ENCODE results near the gene CILP.

Gene CILP

GRCh38 chr15:65223996-65224395 is 12.7 kb upstream of the CILP start:
- no peak for DNase-seq

DNA sequence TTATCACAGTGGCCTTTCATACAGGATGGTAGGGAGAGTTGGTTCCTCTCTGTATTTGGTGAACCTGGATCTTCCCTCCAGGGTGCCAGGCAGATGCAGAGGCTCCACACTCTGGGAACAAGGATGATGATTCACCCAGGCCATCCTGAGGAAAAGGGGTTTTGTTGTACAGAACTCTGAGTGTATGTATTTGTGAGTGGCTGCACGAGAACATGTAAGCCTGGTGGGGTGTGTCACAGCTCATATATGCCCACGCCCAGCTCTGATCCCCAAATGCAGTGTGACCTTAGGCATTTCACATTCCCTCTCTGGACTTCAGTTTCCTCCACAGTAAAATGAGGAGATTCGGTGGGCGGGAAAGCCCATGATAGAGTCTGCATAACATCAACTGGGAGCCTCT is 11.6 kb upstream of the CILP start:
- no peak for DNase-seq

DNA sequence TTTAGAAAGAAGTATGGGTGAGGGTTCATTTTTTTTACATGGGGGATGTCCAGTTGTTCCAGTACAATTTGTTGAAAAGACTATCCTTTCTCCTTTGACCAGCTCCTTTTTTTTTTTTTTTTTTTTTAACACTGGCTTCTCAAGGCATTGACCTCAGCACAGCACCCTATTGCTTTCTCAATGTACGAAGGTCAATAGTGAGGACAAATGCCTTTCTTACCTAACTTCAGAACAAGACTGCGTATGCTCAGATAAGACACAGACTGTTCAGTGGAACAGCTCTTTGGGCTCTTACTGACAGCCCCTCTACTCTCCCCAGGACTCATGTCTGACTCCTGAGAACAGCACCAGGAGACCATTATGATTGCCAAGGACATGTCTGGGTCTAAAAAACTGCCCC is 10.4 kb upstream of the CILP start:
- DNase-seq = no peak

DNA sequence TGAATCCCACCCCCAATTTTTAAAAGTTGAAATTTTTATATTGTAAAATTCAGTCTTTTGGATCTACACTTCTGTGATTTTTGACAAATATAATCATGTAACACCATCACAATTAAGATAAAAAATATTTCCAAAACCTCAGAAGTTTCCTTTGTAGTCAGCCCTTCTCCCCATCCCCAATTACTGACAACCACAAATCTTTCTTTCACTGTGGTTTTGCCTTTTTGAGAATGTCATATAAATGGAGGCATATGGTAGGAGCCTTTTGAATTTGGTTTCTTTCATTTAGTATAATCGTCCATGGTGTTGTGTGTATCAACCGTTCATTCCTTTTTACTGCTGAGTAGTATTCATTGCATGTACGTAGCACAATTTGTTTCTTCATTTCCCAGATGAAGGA is 7.9 kb upstream of the CILP start:
- DNase-seq = no peak

DNA sequence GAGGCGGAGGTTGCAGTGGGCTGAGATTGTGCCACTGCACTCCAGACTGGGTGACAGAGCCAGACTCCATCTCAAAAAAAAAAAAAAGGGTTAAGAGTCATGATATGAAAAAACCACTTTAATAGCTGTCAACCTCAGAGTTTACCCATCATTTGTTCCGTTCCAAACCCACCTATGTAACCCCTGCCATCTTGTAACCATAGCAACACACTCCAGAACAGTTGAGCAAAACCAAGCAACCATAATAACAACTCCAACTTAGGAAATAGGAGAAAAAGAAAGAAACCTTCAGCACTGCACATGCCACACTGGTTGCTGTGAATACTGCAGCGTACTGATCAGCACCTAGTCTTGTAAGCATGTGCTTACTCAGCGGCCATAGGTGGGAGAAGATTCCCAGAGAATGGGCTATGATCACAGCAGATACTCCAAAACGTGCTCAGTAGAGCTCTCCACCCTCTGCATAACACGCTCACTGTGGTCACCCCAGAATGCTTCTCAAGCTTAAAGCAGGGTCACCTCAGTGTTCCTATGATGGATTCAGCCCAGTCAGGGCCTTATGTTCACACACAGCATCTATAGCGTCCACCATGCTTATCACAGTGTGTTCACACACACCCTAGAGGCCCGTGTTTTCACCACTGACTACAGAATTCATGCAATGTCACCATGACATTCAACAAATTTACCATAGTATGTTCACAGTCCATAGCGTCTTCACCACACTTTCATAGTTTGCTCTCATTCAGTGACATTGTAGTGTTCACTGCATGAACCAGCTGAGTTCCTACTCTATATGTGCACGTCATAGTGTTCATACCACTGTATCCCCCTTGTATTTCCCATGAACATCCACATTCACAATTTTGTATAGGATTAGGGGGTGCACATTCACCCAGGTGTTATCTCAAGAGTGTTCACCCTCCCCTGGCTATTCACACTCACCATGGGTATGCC is 6.5 kb upstream of the CILP start:
- no peak for DNase-seq

- no peak for DNase-seq
These were observed 4.2 kb upstream of the CILP start for GRCh38 chr15:65215496-65215895.

GRCh38 chr15:65214010-65214409 is 2.7 kb upstream of the CILP start:
- DNase-seq = no peak

GRCh38 chr15:65213241-65213640 is 2.0 kb upstream of the CILP start:
- no peak for DNase-seq

DNA sequence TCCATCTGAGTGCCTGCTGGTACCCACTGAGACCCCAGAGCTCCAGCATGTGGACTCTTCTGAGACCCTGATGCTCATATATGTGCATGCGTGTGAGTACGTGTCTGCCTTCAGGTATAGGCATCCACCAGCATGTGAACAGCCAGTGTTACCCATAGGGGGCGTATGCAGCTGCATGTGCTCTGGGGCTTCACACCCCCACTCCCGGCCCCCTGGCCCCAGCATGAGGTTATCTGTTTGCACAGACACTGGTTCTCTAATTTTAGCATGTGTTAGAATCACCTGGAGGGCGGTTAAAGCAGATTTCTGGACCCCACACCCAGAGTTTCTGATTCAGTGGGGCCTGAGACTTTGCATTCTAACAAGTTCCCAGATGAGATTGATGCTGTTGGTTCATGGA is 824 bp upstream of the CILP start:
- DNase-seq = peak; percentile 5 to 39

DNA sequence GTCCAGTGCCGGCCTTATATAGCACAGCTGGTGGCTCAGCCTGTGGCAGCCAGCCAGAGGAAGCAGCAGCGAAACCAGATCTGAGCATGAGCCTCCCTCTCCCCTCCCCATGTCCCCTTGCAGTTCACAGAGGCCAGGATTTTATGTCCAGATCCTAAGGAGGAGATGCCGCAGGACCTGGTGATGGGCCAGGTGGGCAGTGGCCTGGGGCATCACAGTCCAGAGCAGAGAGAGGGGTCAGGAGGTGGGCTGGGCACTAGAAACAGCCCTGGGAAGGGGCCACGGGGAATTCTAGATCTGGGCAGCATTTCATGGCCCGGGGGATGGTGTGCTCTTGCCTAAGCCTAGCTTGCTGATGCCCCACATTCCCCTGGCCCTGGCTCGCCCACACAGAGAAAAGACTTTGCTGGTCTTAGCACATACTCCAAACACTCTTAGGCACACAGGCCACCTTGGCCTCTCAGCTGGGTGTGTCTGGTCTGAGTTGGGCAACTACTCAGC is 259 bp upstream of the CILP start:
- no peak for DNase-seq

DNA sequence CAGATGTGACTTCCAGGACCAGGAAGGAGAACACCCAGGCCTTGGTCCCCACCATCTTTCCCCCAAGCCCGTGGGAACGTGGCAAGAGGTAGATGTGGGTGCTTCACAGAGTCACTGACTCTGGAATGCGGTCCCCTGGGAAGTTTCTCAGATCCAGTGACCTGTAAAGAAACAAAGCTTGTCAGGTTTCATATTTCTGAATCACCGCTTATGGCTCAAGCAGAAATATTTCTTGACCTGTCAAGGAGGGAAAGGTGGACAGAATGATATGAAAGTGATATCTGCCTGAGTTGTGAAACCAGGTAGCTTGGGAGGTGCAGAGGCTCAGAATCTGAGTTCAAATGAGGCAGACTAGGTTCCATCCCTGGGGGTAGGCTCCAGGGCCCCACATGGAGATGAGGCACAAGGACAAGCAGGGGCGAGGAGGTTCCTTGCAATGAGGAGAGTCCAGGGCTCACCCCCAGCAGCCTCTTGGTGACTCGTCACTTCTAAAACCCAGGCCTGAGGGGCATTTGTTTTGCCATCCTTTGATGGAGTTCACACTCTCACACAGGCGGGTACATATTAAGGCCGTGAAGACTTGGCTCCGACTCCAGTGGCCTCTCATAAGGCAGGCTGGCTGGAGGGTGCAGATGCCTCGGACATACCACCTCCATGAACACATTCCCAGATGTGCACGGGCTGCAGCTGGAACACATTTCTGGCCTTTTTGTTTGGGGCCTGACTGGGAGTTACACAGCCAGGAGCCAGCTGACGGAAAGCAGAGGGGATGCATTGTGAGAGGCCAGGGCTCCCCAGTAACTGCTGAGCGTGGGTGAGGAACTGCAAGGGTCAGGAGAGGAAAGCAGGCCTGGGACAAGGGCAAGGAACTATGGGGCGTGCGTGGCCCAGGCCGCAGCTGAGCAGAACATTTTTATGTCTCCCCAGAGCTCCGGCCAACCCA is 1.3 kb downstream of the CILP start:
- DNase-seq = no peak

DNA sequence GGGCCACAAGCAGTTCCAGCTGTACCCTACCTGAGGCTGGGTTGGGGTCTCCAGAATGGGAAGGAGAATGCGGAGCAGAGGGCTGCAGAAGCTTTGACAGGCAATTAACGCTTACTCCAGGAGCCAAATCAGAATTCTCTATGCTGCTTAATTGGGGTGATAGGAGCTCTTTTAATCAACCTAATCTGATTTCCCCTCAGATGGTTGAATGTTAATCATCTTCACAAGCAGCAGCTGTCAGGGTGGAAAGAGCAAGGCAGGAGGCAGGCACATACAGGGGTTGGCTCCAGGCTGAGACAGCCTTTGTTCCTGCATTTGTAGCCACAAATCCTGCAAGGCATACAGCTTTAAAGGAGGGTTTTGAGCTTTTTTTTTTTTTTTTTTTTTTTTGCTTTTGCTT is 2.6 kb downstream of the CILP start:
- no peak for DNase-seq

DNA sequence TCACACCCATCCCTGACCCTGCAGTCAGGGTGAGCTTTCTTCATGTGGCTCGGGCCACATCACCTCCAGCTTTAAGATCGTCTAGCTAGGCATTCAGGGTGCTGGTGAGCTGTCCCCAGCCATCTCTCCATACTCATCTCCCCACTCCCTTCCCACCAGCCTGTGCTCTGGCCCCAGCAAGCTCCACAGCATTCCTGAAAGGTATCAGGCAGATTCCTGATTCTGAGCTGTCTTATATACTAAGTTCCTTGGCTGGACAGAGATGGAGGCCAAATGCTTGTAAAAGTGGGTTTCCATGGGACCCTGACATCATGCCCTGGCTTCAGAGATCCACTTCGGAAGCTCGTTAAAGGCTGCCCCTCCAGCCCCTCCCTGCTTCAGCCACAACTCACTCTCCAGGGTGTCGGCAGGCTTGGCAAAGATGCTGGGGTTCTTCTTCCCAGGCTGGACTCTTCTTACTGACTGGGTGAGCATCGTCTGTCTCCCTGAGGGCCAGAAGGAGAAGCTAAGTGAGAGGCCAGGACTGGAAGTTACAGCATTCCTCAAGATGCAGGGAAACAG is 3.9 kb downstream of the CILP start:
- DNase-seq = no peak

GRCh38 chr15:65206750-65207149 is 4.5 kb downstream of the CILP start:
- no peak for DNase-seq

DNA sequence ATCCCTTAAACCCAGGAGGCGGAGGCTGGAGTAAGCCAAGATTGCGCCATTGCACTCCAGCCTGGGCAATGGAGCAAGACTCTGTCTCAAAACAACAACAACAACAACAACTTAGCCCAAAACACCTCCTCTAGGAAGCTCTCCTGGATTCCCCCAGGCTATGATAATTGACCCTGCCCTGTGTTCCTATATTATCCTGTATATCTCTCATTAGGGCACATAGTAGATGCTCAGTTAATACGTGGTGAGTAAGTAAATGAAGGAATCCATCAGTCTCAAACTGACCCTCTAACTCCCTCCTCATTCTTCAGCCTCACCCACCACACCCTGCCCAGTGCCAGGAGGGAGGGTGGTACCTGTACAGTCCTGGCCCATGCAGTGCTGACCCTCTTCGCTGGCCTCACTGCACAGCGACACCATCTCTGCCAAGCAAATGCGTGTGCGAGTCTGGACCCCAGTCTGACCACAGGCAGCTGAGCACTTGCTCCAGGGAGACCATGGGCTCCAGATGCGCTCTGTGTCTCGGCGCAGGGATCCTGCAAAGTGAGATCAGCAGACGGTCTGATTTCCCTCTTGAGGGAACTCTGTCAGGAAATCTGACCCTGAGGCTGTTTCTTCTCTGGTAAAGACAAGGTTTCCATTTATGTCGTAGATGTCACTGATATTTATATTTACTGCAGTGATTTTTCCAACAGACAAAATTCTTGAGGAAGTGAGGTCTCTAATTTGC is 6.2 kb downstream of the CILP start:
- no peak for DNase-seq

DNA sequence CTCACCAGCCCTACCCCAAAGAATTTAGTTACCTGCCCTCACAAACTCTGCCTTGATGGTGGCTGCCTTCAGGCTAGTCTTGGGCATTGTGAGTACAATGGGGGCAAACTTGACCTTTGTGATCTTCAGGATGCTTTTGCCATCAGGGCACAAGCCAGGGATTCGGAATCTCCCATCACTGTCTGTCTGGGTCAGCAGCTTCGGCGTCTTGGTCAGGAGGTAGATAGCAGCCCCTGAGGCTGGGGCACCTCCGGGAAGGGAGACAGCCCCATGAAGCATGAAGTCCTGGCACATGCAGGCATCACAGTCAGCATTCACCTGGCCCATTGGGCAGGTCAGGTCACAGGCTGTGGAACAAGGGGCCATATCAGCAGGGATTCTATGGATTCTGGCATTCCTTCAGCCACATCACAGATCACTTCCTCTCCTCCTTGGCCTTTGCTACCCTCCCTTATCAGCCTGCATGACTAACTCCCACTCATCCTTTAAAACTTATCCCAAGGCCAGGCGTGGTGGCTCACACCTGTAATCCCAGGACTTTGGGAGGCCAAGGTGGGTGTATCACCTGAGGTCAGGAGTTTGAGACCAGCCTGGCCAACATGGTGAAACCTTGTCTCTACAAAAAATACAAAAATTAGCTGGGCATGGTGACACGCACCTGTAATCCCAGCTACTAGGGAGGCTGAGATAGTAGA is 6.9 kb downstream of the CILP start:
- no peak for DNase-seq

- DNase-seq = no peak
These were observed 9.4 kb downstream of the CILP start for GRCh38 chr15:65201918-65202317.

DNA sequence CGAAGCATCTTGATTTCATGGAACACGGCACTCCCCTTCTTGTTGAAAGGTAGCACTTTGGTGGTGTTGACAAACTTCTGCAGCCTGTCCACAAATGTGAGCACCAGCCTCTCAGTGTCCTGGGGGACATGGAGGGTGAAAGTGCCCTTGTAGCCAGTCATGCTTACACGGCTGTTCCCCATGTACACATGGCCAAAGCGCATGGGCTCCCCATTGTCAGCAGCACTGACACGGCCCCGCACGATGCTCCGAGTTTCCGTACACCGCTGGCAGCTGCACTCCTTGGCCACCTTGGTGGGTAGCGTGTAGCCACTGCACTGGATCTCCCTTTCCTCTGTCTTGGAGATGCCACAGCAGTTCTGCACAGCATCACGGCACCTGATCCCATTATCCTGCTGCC is 12.7 kb downstream of the CILP start:
- no peak for DNase-seq

DNA sequence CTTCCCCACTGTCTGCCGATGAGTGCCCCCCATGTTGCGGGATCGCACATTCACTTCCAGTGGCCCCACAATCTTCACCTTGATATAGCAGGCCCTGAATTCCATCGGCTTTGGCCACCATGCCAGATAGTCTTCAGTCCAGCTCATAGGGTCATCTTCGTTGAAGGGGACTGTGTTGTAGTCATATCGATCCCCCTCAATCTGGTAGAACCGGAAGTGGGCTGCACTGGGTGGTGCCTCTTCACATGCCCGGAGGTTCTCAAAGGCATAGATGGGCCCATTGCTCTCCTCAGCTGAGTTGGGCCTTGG is 14.0 kb downstream of the CILP start:
- DNase-seq = no peak

DNA sequence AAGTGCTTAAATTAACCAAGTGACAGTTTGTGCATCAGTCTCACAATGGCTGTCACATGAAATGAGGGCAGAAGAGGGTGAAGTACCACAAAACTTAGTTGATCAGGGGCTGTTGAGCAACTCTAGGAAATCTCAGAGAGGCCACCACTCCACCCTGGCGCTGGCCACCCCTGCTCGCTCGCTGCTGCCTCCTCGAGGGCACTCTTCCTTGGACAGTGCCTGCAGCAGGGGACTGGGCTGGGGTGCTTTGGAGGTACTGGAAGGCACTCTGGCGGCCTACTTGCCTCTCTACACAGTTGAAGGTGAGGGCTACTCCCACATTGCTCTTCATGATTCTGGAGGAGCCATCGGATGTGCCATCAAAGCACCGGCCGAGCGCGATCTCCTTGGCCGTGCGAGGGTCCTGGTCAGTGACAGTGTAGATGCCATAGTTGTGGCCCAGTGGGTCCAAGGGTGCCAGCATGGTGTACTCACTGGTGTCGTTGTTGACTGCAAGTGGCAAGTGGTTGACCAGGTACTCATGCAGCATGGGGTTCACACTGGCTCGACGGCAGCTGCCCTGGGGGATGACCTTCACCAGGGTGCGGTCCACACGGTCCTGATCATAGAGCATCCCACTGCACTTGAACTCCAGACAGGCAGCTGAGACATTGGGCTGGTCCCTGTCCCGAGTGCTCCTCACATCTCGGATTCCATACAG is 14.5 kb downstream of the CILP start:
- no peak for DNase-seq

DNA sequence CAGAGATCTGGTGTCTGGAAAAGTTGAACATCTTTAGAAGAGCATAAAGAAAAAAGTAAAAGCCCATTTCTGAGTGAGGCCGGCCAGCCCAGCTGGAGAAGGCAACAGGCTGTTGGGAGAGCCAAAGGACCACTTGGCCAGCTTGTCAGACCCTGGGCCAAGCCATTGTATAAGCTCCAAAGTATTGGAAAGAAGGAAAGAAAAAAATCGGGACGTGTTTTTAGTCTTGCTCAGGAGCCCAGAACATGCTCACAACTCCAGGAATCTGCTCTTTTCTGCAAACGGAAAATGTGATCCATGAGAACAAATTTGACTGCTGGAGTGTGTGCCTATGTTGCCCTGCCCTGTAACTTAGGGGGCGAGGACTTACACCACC is 15.7 kb downstream of the CILP start:
- no peak for DNase-seq
